Mesendoderm (in vitro differentiated cells): ENCODE data around the gene ST3GAL4.

Experiments
- DNase-seq: peaks from one replicate; pipeline ENCODE4 v3.0.0; 2013
- H2AK5ac ChIP-seq: 2 replicates; pipeline ENCODE4 v1.6.1; 2013; ENCODE audit warnings: low read length, inconsistent platforms
- H2BK120ac ChIP-seq: 2 replicates; pipeline ENCODE4 v1.6.1; 2013; ENCODE audit warnings: low read depth, mild to moderate bottlenecking, low read length, moderate library complexity, mixed read lengths
- H2BK15ac ChIP-seq: replicated peaks from 2 replicates; pipeline ENCODE4 v1.6.1; 2013; ENCODE audit warnings: low read depth, mild to moderate bottlenecking, moderate library complexity
- H2BK5ac ChIP-seq: 2 replicates; pipeline ENCODE4 v1.6.1; 2013; ENCODE audit warnings: low read length, inconsistent platforms
- H3K18ac ChIP-seq: 2 replicates; pipeline ENCODE4 v1.6.1; 2013; ENCODE audit warnings: mild to moderate bottlenecking, low read length, mixed read lengths
- H3K23ac ChIP-seq: one replicate; pipeline ENCODE4 v1.6.1; 2013; ENCODE audit warnings: low read length
- H3K27ac ChIP-seq: 2 replicates; pipeline ENCODE4 v1.5.1; 2013; ENCODE audit warnings: low read depth, mild to moderate bottlenecking, inconsistent platforms, low read length, moderate library complexity
- H3K27me3 ChIP-seq: 2 replicates; pipeline ENCODE4 v1.6.1; 2013; ENCODE audit warnings: low read length, control low read depth, mild to moderate bottlenecking, inconsistent platforms; ENCODE audit not compliant: insufficient read depth, poor library complexity
- H3K36me3 ChIP-seq: 2 replicates; pipeline ENCODE4 v1.6.1; 2013; ENCODE audit warnings: low read length, inconsistent platforms; ENCODE audit not compliant: control insufficient read depth, insufficient read depth
- H3K4ac ChIP-seq: one replicate; pipeline ENCODE4 v1.6.1; 2013; ENCODE audit warnings: low read depth, mild to moderate bottlenecking, low read length, moderate library complexity
- H3K4me1 ChIP-seq: 2 replicates; pipeline ENCODE4 v1.6.1; 2013; ENCODE audit warnings: low read depth, low read length, inconsistent platforms; ENCODE audit not compliant: control insufficient read depth
- H3K4me2 ChIP-seq: 2 replicates; pipeline ENCODE4 v1.6.1; 2013; ENCODE audit warnings: low read length
- H3K4me3 ChIP-seq: 2 replicates; pipeline ENCODE4 v1.5.1; 2013; ENCODE audit warnings: mild to moderate bottlenecking, low read length
- H3K56ac ChIP-seq: one replicate; pipeline ENCODE4 v1.6.1; 2013; ENCODE audit warnings: low read length
- H3K79me1 ChIP-seq: 2 replicates; pipeline ENCODE4 v1.6.1; 2013; ENCODE audit warnings: low read length, inconsistent platforms
- H3K79me2 ChIP-seq: 2 replicates; pipeline ENCODE4 v1.6.1; 2013; ENCODE audit warnings: mild to moderate bottlenecking, low read length; ENCODE audit not compliant: control insufficient read depth, insufficient read depth
- H3K9ac ChIP-seq: 2 replicates; pipeline ENCODE4 v1.6.1; 2013; ENCODE audit warnings: low read length, inconsistent platforms
- H4K5ac ChIP-seq: one replicate; pipeline ENCODE4 v1.6.1; 2013; ENCODE audit warnings: low read length
- H4K8ac ChIP-seq: one replicate; pipeline ENCODE4 v1.6.1; 2013; ENCODE audit warnings: low read depth, mild to moderate bottlenecking, control low read depth, low read length, moderate library complexity
- WGBS: extraction: QIAGEN DNeasy Blood & Tissue Kit; methylation state at CpG from one replicate; pipeline ENCODE4 v1.1.7; 2013; ENCODE audit warnings: low lambda C conversion rate, missing lambda C conversion rate; ENCODE audit not compliant: insufficient coverage; ENCODE audit errors: extremely low coverage; 5-methylcytosine and 5-hydroxymethylcytosine counted together

The ST3GAL4 gene

DNA sequence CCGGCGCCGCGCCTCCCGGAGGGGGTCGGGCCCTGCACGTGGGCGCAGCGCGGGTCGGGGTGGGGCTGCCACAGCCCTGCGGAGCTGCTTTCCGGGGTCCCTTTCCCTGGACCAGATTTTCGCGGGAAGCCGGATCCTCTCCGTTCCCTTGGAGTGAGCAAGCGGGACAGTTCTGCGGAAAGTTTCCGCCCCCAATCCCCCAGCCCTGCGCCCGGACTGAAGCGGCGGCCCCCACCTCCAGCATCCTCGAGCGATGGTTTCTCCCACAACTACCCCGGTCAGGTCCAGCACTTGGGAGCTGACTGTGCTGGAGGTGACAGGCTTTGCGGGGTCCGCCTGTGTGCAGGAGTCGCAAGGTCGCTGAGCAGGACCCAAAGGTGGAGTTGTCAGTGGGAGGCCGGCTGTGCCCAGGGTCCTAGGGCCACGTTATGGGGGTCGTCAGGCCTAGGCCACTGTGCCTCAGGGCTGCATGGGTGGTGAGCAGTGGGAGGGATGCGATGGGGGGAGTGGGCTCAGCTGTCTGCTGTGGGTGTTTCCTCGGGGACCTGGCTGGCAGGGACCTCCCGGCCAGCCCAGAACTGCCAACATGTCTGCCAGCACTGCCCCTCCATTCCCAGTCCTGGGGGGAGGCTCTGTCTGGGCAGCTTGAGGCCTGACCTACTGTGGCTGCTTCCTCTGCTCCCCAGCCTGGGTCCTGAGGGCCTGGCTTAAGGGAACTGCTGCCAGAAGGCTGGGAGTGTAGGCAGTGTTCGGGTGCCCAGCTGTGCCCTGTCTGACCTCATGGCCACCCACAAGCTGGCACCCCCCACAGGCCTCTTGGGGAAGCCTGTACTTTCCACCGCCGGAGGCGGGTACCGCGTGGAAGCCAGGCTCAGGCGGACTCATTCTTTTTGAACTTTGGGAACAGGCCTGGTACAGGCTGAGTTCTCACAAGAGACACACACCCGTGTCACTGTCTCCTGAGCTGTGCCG lies 726 bp downstream of the ST3GAL4 start:
- H3K27me3 ChIP-seq: no peaks in the 10 kb centered on the region
- no peak overlapping the region for H2BK15ac ChIP-seq
- peak overlapping the region; percentile 49 for H3K4me3 ChIP-seq
- peaks cover 17% of the 10 kb centered on the region for H3K79me1 ChIP-seq
- DNase-seq: peak; percentile 51
- peak overlapping the region; percentile 29 for H3K18ac ChIP-seq
- peaks cover 12% of the 10 kb centered on the region for H3K4me1 ChIP-seq
- no peak overlapping the region for H2BK120ac ChIP-seq
- peak overlapping the region; percentile 52 for H3K9ac ChIP-seq
- H3K23ac ChIP-seq: peak overlapping the region; percentile 54
- no peak overlapping the region for H2AK5ac ChIP-seq
- H3K4me2 ChIP-seq: peak overlapping the region; percentile 20
- no peak overlapping the region for H2BK5ac ChIP-seq
- no peak overlapping the region for H4K5ac ChIP-seq
- peak overlapping the region; percentile 83 for H3K56ac ChIP-seq
- no CpG with 5 or more reads among the region's 46 CpGs for WGBS
- no peak overlapping the region for H3K27ac ChIP-seq
- no peaks in the 10 kb centered on the region for H3K36me3 ChIP-seq
- no peak overlapping the region for H3K4ac ChIP-seq
- peaks cover 9% of the 10 kb centered on the region for H3K79me2 ChIP-seq
- no peak overlapping the region for H4K8ac ChIP-seq

DNA sequence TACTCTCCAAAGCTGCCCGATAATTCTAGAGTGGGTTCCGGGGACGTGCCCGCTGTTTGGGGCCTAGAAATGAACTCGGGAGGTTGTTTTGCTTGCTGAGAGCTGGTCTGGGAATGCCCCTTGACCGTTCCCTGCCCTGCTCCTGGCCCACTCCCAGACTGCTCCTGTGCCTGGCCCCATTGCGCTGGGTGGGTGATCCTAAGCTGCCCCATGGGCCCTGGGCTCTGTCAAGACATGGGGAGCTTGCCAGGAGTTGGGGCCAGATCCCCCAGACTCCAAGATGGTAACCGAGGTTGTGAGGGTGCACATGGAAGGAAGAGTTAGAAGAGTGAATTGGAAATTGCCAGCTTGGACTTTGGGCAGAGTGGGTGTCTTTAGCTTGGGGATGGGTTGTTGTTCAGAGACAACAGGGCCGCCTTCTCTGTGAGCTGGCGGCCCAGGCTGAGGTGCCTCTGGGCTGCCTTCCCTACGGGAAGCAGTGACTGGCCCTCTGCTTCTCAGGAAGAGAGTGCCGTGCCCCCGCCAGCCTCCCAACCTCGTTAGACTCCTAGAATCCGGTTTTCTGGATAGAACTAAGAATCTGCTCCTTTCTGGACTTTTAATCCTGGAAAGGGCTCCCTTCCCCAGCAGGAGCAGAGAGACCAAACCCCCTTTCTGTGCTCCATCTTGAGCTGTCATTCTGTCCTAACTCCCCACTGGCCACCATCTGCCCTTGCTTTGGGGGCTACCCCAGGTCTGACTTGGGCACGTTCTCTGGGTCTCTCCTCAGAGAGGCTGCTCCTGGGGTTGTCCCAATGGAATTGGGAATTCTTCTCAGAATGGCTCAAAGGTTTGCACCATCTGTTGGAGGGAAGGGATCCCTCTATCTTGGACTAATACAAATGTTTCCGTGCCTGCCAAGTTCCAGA lies 1.8 kb downstream of the ST3GAL4 start:
- peak overlapping the region; percentile 83 for H3K56ac ChIP-seq
- peaks cover 18% of the 10 kb centered on the region for H3K79me1 ChIP-seq
- no peak overlapping the region for H3K27ac ChIP-seq
- no peak overlapping the region for H2AK5ac ChIP-seq
- H2BK15ac ChIP-seq: no peak overlapping the region
- H2BK5ac ChIP-seq: no peak overlapping the region
- H2BK120ac ChIP-seq: no peak overlapping the region
- no peak overlapping the region for H4K5ac ChIP-seq
- no peak overlapping the region for H4K8ac ChIP-seq
- no peak overlapping the region for H3K4me3 ChIP-seq
- H3K79me2 ChIP-seq: peaks cover 9% of the 10 kb centered on the region
- no peak for DNase-seq
- peak overlapping the region; percentile 6 for H3K9ac ChIP-seq
- H3K36me3 ChIP-seq: no peaks in the 10 kb centered on the region
- H3K4ac ChIP-seq: no peak overlapping the region
- no peak overlapping the region for H3K18ac ChIP-seq
- H3K4me2 ChIP-seq: no peak overlapping the region
- H3K27me3 ChIP-seq: no peaks in the 10 kb centered on the region
- no peak overlapping the region for H3K23ac ChIP-seq
- no CpG with 5 or more reads among the region's 17 CpGs for WGBS
- H3K4me1 ChIP-seq: peaks cover 12% of the 10 kb centered on the region

DNA sequence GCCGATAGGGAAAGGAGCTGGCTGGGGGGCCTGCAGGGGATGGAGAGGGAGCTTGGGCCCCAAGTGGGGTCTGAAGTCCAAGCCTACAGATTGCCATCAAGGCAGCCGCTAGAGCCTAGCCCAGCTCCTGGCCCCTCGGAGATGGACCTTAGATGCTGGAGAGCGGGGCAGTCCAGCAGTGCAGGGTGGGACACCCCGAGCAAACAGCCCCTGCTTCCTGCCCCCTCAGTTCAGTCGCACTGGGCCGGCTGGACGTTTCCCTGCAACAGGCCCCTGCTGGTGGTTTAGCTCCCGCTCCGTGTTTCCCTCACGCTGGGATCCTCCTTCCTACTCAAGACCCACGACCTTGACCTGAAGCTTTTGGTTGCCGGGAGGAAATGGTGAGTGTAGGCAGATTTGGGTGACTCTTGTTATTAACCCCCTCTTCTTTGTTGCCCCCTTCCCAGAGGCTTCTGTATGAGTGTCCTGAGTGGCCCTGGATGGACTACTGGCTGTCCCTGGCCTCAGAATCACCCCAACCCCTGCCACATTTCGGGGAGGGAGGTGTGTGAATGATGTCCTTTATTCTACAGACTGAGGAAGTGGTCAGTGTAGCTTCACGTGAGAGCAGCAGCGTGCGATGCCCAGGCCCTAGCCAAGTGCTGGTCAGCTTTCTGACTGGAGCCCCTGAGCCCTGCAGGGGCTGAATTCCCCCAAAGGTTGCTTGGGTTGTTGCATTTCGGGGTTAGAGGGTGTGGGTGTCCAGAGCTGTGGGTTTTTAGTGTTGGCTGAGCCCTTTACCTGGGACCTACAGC lies 2.7 kb downstream of the ST3GAL4 start:
- H3K9ac ChIP-seq: no peak overlapping the region
- H2BK120ac ChIP-seq: no peak overlapping the region
- H2AK5ac ChIP-seq: no peak overlapping the region
- H3K18ac ChIP-seq: no peak overlapping the region
- H3K27ac ChIP-seq: no peak overlapping the region
- H3K79me1 ChIP-seq: peaks cover 16% of the 10 kb centered on the region
- peaks cover 12% of the 10 kb centered on the region for H3K4me1 ChIP-seq
- peaks cover 9% of the 10 kb centered on the region for H3K79me2 ChIP-seq
- no peak overlapping the region for H3K4me3 ChIP-seq
- no peak overlapping the region for H4K5ac ChIP-seq
- H2BK5ac ChIP-seq: no peak overlapping the region
- no peak overlapping the region for H3K23ac ChIP-seq
- no CpG with 5 or more reads among the region's 18 CpGs for WGBS
- no peaks in the 10 kb centered on the region for H3K27me3 ChIP-seq
- H3K4me2 ChIP-seq: no peak overlapping the region
- H4K8ac ChIP-seq: no peak overlapping the region
- no peak overlapping the region for H3K56ac ChIP-seq
- H3K4ac ChIP-seq: no peak overlapping the region
- H3K36me3 ChIP-seq: no peaks in the 10 kb centered on the region
- no peak overlapping the region for H2BK15ac ChIP-seq
- no peak for DNase-seq

DNA sequence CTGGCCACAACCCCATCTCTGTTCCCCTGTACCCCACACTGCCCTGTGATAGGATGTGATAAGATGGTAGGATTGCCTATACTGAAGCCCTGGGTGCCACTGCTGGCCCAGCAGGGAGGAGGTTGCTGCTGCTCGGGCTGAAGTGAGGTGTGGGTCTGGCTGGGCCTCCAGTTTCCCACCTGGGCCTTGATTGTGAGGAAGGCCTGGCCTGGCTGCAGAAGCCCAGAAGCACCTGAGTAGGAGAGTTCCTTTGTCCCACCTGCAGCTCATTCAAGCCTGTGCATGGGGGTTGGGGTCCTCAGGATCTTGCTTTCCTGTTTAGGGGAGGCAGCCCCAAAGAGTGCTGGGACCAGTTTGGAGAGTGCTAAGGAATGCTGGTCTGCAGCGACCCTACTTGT lies 3.3 kb downstream of the ST3GAL4 start:
- Histone ChIP-seq H2AK5ac (no peak overlapping the region), H4K8ac (no peak overlapping the region), H3K4me1 (peaks cover 6% of the 10 kb centered on the region), H3K27ac (no peak overlapping the region), H2BK5ac (no peak overlapping the region), H3K56ac (no peak overlapping the region), H3K4ac (no peak overlapping the region), H2BK15ac (no peak overlapping the region), H3K4me2 (no peak overlapping the region), H3K9ac (no peak overlapping the region), H3K4me3 (no peak overlapping the region), H3K23ac (no peak overlapping the region), H2BK120ac (no peak overlapping the region), H3K79me2 (peaks cover 9% of the 10 kb centered on the region), H4K5ac (no peak overlapping the region), H3K18ac (no peak overlapping the region), H3K27me3 (no peaks in the 10 kb centered on the region), H3K36me3 (no peaks in the 10 kb centered on the region), H3K79me1 (peaks cover 16% of the 10 kb centered on the region)
- no peak for DNase-seq
- WGBS: no CpG with 5 or more reads among the region's 2 CpGs

DNA sequence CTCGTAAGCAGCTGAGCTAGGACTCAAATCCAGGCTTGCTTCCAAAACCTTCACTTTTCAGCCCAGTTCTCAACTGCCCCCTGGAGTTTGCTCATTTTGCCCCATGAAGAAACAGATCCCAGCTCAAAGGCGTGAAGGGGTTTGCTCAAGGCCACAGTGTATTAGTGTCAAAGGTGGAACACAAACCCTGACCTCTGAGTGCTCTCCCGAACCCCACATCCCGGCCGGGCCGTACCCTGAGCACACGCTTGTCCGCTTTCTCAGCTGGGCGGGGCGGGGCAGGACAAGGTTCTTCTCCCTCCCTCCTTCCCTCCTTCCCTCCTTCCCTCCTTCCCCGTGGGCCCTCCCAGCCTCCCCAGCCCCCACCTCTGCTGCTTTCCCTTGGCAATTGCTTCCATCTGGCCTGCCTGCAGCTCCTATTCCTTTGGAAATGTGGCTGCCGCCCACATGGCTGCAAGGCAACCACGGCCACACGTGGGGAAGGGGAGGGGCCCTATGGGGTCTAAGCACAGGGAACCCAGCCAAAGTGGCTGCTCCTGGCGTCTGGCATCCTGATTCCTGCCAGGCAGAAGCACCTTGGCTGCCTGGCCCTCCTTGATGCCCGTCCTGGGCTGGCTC lies 4.1 kb downstream of the ST3GAL4 start:
- Histone ChIP-seq H4K8ac (no peak overlapping the region), H3K27ac (no peak overlapping the region), H3K79me1 (peaks cover 14% of the 10 kb centered on the region), H2BK15ac (no peak overlapping the region), H3K36me3 (no peaks in the 10 kb centered on the region), H3K18ac (no peak overlapping the region), H4K5ac (no peak overlapping the region), H3K4me1 (peaks cover 3% of the 10 kb centered on the region), H2BK5ac (no peak overlapping the region), H3K4me3 (no peak overlapping the region), H3K27me3 (no peaks in the 10 kb centered on the region), H3K23ac (no peak overlapping the region), H3K56ac (no peak overlapping the region), H2AK5ac (no peak overlapping the region), H3K79me2 (peaks cover 7% of the 10 kb centered on the region), H2BK120ac (no peak overlapping the region), H3K4me2 (no peak overlapping the region), H3K4ac (no peak overlapping the region), H3K9ac (peak overlapping the region; percentile 6)
- WGBS: no CpG with 5 or more reads among the region's 16 CpGs
- DNase-seq: no peak
